GM18526 (cell line): ENCODE data around the gene GUCD1.
"Not testable (repeated sequence)": the region's sequence is repeated elsewhere in the genome, so short reads cannot be mapped to it uniquely, and the experiment has no call there.

Experiments
- POLR2A ChIP-seq: IDR thresholded peaks from 3 replicates; pipeline ENCODE4 v1.6.1; 2011; ENCODE audit not compliant: insufficient read length; ENCODE audit errors: extremely low read depth

GUCD1 gene

GRCh38 chr22:24554313-24555164, at the start of gene GUCD1:
TSS of gene GUCD1 (minus strand) at chr22:24555138. CDS start at chr22:24554991, 147 bp downstream.
- TF ChIP-seq POLR2A = peak; percentile 67

- not testable (repeated sequence) for TF ChIP-seq POLR2A
Measured at GRCh38 chr22:24602847-24603769, 48.2 kb upstream of the GUCD1 start, which contains the start of gene GGT1. TSS of gene GGT1 (plus strand) at chr22:24603193. CDS start at chr22:24611082, 7,889 bp downstream.

- TF ChIP-seq POLR2A = no peak
Measured at GRCh38 chr22:24601217-24602104, 46.5 kb upstream of the GUCD1 start.

DNA sequence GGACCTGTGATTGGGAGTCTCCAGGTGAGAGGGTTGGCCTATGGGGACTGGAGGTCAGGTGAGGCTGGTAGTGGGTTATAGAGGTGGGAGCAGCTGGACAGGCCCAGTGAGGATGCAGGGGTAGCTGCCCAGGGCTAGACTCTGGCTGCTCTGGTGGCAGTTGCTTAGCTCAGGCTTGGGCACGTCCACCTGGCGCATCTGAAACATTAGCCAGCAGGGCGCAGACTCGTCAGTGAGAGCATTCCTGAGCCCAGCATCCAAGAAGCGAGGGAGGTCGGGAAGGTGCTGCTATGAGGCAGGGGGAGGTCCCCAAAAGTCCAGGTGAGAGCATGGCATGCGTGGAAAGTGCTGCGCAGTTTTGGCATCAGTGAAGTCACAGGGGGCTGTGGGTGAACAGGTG, 44.6 kb upstream of the GUCD1 start:
- no peak for TF ChIP-seq POLR2A

DNA sequence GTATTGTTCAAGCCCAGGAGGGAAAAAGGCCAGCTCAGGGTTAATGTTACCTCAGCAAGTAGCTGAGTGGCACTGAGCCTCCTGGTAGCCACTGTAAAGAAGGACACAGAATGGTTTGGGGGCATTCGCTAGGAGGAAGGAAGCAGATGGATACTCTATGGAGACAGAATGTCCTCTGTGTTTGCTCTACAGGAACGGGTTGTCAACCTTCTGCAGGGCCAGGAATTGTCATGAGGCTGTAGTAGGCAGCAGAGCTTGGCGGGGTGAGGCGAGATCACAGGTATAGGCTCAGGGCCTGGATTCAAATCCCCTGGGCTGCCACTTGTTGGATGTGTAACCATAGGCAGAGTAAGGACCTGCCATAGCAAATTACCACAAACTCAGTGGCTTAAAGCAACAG, 40.9 kb upstream of the GUCD1 start:
- no peak for TF ChIP-seq POLR2A

GRCh38 chr22:24595228-24595627, 40.3 kb upstream of the GUCD1 start:
- TF ChIP-seq POLR2A = no peak

DNA sequence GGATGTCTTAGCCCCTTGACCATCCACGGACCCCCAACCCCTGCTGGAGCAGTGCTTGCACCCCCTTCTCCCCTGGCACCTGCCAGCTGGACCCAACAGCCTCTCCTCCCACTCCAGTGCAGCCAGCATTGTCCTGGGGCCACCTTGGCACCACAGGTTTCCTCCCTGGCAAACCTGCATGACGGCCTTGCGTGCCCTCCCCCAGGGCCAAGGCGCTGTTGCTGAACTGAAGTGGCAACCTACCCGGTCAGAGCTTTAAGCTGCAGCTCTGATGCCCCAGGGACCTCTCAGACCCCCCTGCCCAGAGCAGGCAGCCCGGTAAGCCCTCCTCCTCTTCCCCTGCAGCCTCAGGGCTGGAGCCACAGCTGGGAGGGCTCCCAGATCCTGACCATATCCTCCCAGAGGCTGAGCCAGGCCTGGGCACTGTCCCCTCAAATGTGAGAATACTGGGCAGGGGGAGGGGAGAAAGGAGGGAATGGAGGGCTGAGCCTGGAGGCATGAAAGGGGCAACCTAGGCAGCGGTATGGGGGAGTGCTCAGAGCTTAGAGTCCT, 39.7 kb upstream of the GUCD1 start:
- TF ChIP-seq POLR2A = no peak

DNA sequence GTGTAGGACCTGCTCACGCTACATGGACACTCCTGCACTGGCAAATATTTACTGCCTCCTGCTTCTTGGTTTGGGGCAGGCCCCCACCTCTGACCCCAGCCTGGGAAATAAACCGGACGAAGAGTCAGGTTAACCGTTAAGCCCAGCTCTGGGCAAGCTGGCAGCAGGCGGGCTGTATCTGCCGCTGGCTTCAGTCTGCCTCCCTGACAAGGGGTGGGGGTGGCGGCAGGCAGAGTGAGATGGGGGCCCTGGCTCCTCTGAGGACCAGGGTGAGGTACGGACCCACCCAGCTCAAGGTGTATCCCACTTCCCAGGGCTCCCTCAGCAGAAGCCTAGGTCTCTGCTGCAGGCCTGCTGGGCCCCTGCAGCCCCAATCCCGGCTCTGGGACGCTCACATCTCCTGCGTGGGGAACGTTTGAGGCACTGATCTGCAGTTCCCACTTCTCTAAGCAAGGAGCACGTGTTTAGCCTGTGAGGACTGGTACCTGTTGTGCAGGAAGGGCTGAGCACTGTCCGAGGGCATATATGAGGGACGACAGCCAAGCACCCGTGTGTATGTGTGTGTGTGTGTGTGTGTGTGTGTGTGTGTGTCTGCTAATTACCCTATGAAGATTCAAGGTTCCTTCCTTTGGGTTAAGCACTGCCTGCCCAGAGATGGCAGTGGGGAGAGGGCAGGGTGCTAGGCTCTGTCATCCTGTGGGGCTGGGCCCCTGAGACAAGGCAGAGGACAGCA, 39.1 kb upstream of the GUCD1 start:
- TF ChIP-seq POLR2A = no peak

DNA sequence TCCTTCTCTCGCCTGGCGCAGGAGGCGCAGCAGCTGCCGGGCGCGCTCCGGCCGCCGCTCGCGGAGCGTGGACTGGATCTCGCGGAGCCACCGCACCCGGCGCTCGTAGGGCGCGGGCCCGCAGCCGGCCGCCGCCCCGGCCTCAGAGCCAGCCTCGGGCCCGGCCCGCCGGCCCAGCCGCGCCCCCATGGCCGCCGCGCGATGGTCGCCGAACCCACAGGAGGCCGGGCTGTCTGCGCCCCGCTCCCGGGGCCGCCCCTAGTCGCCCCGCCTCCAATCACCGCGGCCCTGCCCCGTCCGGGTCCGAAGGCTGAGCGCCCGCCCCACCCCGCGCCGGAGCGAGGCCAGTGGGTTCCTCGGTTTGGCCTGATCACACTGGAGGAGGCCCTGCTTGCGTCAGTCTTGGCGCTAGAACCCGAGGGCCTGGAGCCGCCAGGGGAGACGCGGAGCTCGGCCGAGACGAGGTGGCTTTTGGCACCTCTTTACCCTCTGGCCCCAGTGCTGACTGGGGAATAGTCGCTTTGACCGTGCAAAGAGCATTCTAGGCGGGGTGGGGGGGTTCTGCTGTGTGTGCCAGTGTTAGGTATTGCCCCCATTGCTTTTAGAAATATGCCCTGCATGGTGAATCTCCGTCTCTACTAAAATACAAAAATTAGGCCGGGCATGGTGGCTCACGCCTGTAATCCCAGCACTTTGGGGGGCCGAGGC, 38.1 kb upstream of the GUCD1 start, which contains the start of gene LRRC75B:
LRRC75B (minus strand) TSS at position 223 of the 708 bp plus-strand sequence; CDS start at position 189, 34 bp downstream.
- TF ChIP-seq POLR2A = peak; percentile 60

- TF ChIP-seq POLR2A = no peak
Measured at GRCh38 chr22:24592058-24592850, 37.3 kb upstream of the GUCD1 start.

DNA sequence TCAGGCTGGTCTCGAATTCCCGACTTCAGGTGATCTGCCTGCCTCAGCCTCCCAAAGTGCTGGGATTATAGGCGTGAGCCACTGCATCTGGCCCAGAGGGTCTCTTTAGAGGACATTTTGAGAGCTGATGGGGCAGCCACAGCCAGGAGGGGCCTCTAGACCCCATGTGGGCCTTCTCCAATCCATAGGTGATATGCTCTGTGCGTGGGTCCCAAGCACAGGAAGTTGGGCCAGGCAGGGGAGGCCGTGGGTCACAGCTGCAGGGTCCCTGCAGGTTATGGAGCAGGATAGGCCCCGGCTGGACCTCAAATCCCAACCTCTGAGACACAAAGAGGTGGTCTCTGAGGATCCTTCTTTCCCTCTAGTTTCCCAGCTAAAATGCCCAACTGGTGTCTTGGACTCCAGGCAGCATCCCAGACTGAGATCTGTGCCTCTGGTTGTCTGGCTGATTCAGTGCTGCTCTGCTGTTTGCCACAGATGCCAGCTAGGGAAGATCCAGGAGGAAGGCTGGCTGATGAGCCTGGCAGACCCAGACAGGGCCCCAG, 36.4 kb upstream of the GUCD1 start:
- TF ChIP-seq POLR2A = no peak

DNA sequence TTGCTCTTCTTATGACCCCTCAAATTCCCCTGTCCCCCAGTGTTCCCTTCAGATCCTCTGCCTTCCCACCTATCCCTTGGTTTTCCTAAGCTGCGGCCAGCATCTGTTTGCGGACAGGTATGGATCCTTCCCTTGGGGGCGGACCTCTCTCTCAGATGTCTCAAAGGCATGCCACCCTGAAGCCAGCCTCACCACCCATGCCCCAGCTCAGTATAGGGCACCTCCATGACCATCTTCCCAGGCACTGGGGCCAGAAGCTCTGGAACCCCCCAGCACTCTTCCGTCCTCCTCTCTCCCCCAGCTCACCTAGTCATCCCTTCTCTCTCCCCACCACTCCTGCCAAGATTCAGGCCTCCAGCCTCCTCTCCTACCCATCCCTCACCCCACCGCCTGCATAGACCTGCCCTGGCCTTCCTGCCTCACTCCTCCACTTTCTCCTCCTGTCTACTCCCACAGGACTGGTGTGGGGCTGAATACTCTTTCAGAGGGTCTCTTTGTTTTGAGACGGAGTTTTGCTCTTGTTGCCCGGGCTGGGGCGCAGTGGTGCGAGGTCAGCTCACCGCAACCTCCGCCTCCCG, 35.7 kb upstream of the GUCD1 start:
- TF ChIP-seq POLR2A = no peak
